NCI-H2227 treated with DMSO at 0.1 percent for 48 hours (cell line): Measurements from ENCODE around the gene TASP1.
"Not testable (repeated sequence)": the region's sequence is repeated elsewhere in the genome, so short reads cannot be mapped to it uniquely, and the experiment has no call there.

Experiments
- DNase-seq: peaks from one replicate; lab custom pipeline; 2025; lab: John Stamatoyannopoulos, UW

Gene TASP1

GRCh38 chr20:13400453-13400852, 238.3 kb downstream of the TASP1 start:
- DNase-seq: no peak

GRCh38 chr20:13397300-13397724, 241.4 kb downstream of the TASP1 start:
- DNase-seq: no peak

DNA sequence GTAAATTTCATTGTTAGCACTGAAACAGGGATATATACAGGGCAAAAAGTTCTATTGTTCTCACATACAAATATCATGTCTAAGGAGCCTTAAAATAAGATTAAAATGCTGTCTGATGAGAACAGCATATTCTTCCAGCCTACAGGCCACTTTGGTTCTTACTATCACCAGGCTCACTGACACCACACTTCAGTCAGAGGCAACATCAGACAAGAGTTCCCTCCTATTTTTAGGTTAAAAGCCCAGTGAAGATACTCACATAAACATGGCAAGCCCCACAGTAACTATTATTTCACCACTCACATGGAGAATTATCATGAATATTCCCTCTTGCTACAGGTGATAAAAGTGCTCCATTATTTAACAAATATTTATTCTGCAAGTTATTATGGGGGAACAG, 241.9 kb downstream of the TASP1 start:
- no peak for DNase-seq

GRCh38 chr20:13396022-13396421, 242.7 kb downstream of the TASP1 start:
- no peak for DNase-seq

GRCh38 chr20:13395232-13395631, 243.5 kb downstream of the TASP1 start:
- no peak for DNase-seq

DNA sequence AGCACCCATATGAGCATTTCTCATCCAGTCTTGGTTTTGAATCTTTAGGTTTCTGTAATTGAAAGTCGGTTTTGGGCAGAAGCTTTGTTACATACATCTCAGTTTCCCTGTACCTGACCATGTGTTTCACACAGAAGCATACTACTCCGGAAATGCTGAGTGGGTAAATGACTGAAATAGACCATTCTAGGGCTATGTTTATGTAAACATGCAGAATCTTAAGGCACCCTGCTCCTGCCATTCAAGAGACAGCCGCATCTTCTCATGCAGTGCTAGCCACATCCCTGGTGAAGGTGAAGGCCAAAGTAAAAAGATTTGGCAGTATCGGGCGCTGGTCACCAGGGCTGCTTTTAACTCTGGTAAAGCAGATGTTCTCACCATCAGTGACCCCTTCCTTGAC, 246.3 kb downstream of the TASP1 start:
- no peak for DNase-seq

DNA sequence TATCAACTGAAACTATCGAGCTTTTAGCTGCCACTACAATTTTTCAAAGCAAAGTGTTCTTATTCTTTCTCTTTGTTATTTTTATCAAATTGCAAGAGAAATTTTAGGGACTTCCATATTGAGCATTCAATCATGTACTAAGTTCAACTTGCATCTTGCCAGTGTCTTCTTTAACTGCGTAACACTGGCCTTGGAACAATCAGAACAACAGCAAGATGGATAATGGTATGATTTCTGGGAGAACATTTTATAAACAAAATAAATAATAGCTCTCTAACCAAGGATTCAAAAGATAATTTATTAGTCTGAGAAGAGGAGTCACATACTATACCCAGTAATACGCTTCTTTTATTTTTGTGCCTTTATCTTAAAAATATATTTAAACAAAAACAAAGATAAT, 249.6 kb downstream of the TASP1 start:
- DNase-seq: peak; percentile 85

- no peak for DNase-seq
These were observed 254.6 kb downstream of the TASP1 start for GRCh38 chr20:13384132-13384531.

DNA sequence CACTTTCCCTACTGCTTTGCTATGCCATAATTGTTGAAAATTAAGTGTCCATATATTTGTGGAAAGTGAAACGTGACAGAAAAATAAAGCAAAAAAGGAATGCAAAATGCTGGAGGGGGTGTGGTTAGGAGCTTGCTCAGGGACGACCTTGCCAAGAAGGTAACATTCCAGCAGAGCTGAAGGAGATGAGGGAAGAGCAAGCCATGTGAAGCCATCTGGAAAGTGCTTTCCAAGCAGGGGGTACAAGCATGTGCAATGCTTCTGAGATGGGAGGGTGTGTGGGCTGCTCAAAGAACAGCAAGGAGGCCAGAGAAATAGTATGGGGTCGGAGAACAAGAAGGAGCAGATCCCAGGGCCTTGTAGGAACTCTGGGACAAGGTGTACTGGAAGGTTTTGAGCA, 255.9 kb downstream of the TASP1 start:
- no peak for DNase-seq

GRCh38 chr20:13380497-13381229, 258.1 kb downstream of the TASP1 start:
- DNase-seq: not testable (repeated sequence)

DNA sequence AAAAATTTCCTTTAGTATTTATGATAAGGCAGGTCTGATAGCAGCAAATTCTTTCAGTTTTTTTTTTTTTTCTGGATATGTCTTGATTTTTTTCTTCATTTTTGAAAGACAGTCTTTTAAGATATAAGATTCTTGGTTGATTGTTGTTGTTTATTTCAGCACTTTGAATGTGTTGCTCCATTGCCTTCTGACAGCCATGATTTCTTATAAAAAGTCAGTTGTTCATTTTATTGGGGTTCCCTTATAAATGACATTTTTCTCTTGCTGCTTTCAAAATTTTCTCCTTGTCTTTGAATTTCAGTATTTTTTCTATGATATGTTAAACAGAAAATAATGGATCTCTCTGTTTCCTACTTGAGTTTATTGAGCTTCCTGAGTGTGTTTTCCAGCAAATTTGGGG, 265.3 kb downstream of the TASP1 start:
- DNase-seq: no peak

DNA sequence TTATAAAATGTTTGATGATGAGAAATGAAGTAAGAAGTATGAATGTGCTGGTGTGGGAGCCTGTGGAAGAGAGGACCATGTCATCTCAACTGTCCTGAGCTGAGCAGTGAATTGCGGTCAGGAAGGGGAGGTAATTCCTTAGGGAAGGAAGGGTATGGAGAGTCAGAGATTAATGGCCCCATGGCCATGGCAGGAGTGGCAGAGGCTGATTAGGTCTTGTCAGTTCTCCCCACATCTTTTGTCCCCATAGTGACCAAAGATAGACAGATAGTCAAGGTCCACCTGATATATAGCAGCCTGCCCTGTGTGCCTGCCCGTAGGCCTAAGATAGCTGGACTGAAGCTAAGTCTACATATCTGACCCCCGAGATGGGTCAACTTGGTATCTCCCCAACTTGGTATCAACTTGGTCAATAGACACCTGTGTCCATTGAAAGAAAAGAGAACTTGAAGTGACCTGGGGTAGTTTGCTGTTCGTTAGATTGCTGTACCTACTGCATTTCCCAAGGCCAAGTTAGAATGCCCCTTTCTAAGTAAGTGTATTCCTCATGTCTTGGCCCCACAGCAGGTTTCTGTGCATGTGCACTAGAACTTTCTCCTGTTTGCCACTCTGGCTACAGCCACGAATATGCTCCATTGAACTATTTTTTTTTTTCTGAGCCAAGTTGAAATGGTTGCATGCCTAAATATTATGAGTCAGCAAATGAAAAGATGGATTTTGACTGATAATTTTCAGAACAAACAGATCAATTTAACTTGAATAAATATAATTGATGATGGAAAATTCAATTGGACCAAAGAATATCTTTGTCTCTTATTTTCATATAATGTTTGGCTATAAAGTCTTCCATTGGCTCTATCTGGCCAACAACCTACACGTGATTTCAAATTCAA, 274.2 kb downstream of the TASP1 start:
- DNase-seq: no peak

- DNase-seq: no peak
These were observed 275.3 kb downstream of the TASP1 start for GRCh38 chr20:13363473-13363872.

GRCh38 chr20:13362165-13362564, 276.6 kb downstream of the TASP1 start:
- DNase-seq: not testable (repeated sequence)

- DNase-seq: not testable (repeated sequence)
These were observed 279.8 kb downstream of the TASP1 start for GRCh38 chr20:13358936-13359335.

DNA sequence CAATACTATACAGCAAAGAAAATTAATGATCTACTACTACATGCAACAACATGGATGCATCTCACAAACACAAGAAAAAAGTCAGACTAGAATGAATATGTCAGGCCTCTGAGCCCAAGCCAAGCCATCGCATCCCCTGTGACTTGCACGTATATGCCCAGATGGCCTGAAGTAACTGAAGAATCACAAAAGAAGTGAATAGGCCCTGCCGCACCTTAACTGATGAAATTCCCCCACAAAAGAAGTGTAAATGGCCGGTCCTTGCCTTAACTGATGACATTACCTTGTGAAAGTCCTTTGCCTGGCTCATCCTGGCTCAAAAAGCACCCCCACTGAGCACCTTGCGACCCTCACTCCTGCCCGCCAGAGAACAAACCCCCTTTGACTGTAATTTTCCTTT, 280.9 kb downstream of the TASP1 start:
- DNase-seq: not testable (repeated sequence)

- no peak for DNase-seq
These were observed 282.1 kb downstream of the TASP1 start for GRCh38 chr20:13356591-13356990.

- no peak for DNase-seq
These were observed 282.7 kb downstream of the TASP1 start for GRCh38 chr20:13355941-13356486.

- no peak for DNase-seq
These were observed 283.3 kb downstream of the TASP1 start for GRCh38 chr20:13355411-13355810.

GRCh38 chr20:13353261-13353945, 285.3 kb downstream of the TASP1 start:
- DNase-seq: no peak

GRCh38 chr20:13349235-13349604, 289.5 kb downstream of the TASP1 start:
- DNase-seq: no peak
